CD4-positive, alpha-beta memory T cell (primary cell): ENCODE measurements around the gene MACROD2. TPM values are rescaled to one million over a fixed set of nuclear protein-coding genes. Genes with fewer than 3 reads are reported as not detected.

Experiments used
- CTCF ChIA-PET: fragments of 350-600 bp; sonication (Branson Sonifier 250); formaldehyde crosslinking; loops from one replicate; lab custom pipeline; 2021; ENCODE audit warnings: inconsistent platforms; ENCODE audit not compliant: partially characterized antibody; lab: Charles Lee
- POLR2A ChIA-PET: fragments of 350-600 bp; sonication (Branson Sonifier 250); formaldehyde crosslinking; loops from one replicate; lab custom pipeline; 2021; ENCODE audit not compliant: partially characterized antibody; lab: Charles Lee
- DNase-seq, 5 donors: peaks; one replicate each; pipeline versions ENCODE4 v3.0.0 to v3.0.0-alpha.2; 2020 to 2022; ENCODE audit warnings: mixed read lengths in 1 of 5
- H3K27ac ChIP-seq: one replicate; pipeline ENCODE4 v1.7.0; 2013; ENCODE audit warnings: low read depth, low read length
- H3K27me3 ChIP-seq: 2 replicates; pipeline ENCODE4 v1.7.0; 2013; ENCODE audit warnings: mild to moderate bottlenecking, low read length, moderate library complexity; ENCODE audit not compliant: insufficient read depth
- H3K36me3 ChIP-seq: 2 replicates; pipeline ENCODE4 v1.7.0; 2013; ENCODE audit warnings: mild to moderate bottlenecking, low read length, moderate library complexity; ENCODE audit not compliant: insufficient read depth
- H3K4me1 ChIP-seq: 2 replicates; pipeline ENCODE4 v1.7.0; 2013; ENCODE audit warnings: mild to moderate bottlenecking, low read length, moderate library complexity; ENCODE audit not compliant: insufficient read depth
- H3K4me3 ChIP-seq, 2 donors: one replicate each; pipeline ENCODE4 v1.7.0; 2013; ENCODE audit warnings: low read length in 2 of 2, mild to moderate bottlenecking in 1 of 2
- H3K9me3 ChIP-seq, 2 donors: one replicate each; pipeline ENCODE4 v1.7.0; 2013; ENCODE audit warnings: low read length in 2 of 2, control low read depth in 1 of 2; ENCODE audit not compliant: control insufficient read depth in 1 of 2
- H3K27ac Mint-ChIP-seq, 7 donors: one replicate each; pipeline ENCODE4 v1.8.0; 2020 to 2021; ENCODE audit warnings: mixed read lengths in 7 of 7, mild to moderate bottlenecking in 6 of 7, inconsistent platforms in 3 of 7, moderate library complexity in 3 of 7
- H3K27me3 Mint-ChIP-seq, 2 donors: one replicate each; pipeline ENCODE4 v1.8.0; 2020 to 2021; ENCODE audit warnings: mixed read lengths in 2 of 2
- H3K36me3 Mint-ChIP-seq, 2 donors: one replicate each; pipeline ENCODE4 v1.8.0; 2020 to 2021; ENCODE audit warnings: mixed read lengths in 2 of 2, inconsistent platforms in 1 of 2, mild to moderate bottlenecking in 1 of 2
- H3K4me1 Mint-ChIP-seq, 4 donors: one replicate each; pipeline ENCODE4 v1.8.0; 2020 to 2021; ENCODE audit warnings: mixed read lengths in 4 of 4, mild to moderate bottlenecking in 1 of 4
- H3K4me3 Mint-ChIP-seq, 8 donors: one replicate each; pipeline ENCODE4 v1.8.0; 2020 to 2021; ENCODE audit warnings: mixed read lengths in 8 of 8, mild to moderate bottlenecking in 7 of 8, moderate library complexity in 6 of 8, inconsistent platforms in 3 of 8
- H3K9me3 Mint-ChIP-seq, 8 donors: one replicate each; pipeline ENCODE4 v1.8.0; 2020 to 2021; ENCODE audit warnings: mixed read lengths in 8 of 8, mild to moderate bottlenecking in 5 of 8, inconsistent platforms in 3 of 8, moderate library complexity in 1 of 8
- intact Hi-C: fragments of 100-400 bp; cut with micrococcal nuclease; formaldehyde crosslinking; loops from one replicate; pipeline ENCODE4 v1.15.1; 2023
- polyA plus RNA-seq, 2 donors: library from polyadenylated mRNA; unstranded; fragments of 300-500 nt; fragmentation: Illumina TruSeq; gene quantifications; one replicate each; pipeline ENCODE4 v1.2.3, GENCODE V29; 2021
- total RNA-seq, 2 experiments: library from RNA; stranded (reverse); gene quantifications; one replicate each; pipeline ENCODE4 v1.2.3, GENCODE V29; 2021

Gene MACROD2
- total and polyA plus RNA-seq, 4 experiments from 2014 or later, result not detected

GRCh38 chr20:15756002-15756753, 1760.9 kb downstream of the MACROD2 start:
- DNase-seq, result no peak
- peaks cover 0 to 10% (median 2%) of the 10 kb centered on the region in 8 donors for H3K9me3 Mint-ChIP-seq
- H3K9me3 ChIP-seq, result no peaks in the 10 kb centered on the region
- POLR2A ChIA-PET, result no interaction called here
- no peak overlapping the region for H3K4me3 ChIP-seq
- CTCF ChIA-PET, result no interaction called here
- H3K27me3 ChIP-seq, result no peaks in the 10 kb centered on the region
- H3K27ac ChIP-seq, result no peak overlapping the region
- H3K36me3 Mint-ChIP-seq, result no peaks in the 10 kb centered on the region
- H3K4me3 Mint-ChIP-seq, result no peak overlapping the region
- H3K27me3 Mint-ChIP-seq, result no peaks in the 10 kb centered on the region
- H3K4me1 Mint-ChIP-seq, result no peaks in the 10 kb centered on the region
- intact Hi-C loops, result no loop called here
- no peaks in the 10 kb centered on the region for H3K4me1 ChIP-seq
- H3K36me3 ChIP-seq, result no peaks in the 10 kb centered on the region
- no peak overlapping the region for H3K27ac Mint-ChIP-seq

- H3K36me3 Mint-ChIP-seq, result no peaks in the 10 kb centered on the region
- H3K36me3 ChIP-seq, result no peaks in the 10 kb centered on the region
- no peak overlapping the region for H3K27ac ChIP-seq
- H3K9me3 ChIP-seq, result no peaks in the 10 kb centered on the region
- H3K27me3 ChIP-seq, result no peaks in the 10 kb centered on the region
- no peak overlapping the region for H3K27ac Mint-ChIP-seq
- intact Hi-C loops, result no loop called here
- no peaks in the 10 kb centered on the region for H3K4me1 Mint-ChIP-seq
- ChIA-PET CTCF (no interaction called here), POLR2A (no interaction called here)
- DNase-seq, result no peak
- peaks cover 0 to 10% (median 2%) of the 10 kb centered on the region in 8 donors for H3K9me3 Mint-ChIP-seq
- H3K4me3 ChIP-seq, result no peak overlapping the region
- H3K27me3 Mint-ChIP-seq, result no peaks in the 10 kb centered on the region
- H3K4me3 Mint-ChIP-seq, result no peak overlapping the region
- H3K4me1 ChIP-seq, result no peaks in the 10 kb centered on the region
These were observed 1761.4 kb downstream of the MACROD2 start for GRCh38 chr20:15756754-15757115.

GRCh38 chr20:15759594-15759993, 1764.3 kb downstream of the MACROD2 start:
- Histone ChIP-seq H3K4me3 (no peak overlapping the region), H3K27me3 (no peaks in the 10 kb centered on the region), H3K9me3 (no peaks in the 10 kb centered on the region), H3K36me3 (no peaks in the 10 kb centered on the region), H3K27ac (no peak overlapping the region), H3K4me1 (no peaks in the 10 kb centered on the region)
- Mint-ChIP-seq H3K9me3 (peaks cover 0 to 13% (median 3%) of the 10 kb centered on the region in 8 donors), H3K4me3 (no peak overlapping the region), H3K27ac (no peak overlapping the region), H3K27me3 (no peaks in the 10 kb centered on the region), H3K36me3 (no peaks in the 10 kb centered on the region), H3K4me1 (no peaks in the 10 kb centered on the region)
- ChIA-PET CTCF (no interaction called here), POLR2A (no interaction called here)
- intact Hi-C loops, result no loop called here
- no peak for DNase-seq

- Histone ChIP-seq H3K27ac (no peak overlapping the region), H3K36me3 (no peaks in the 10 kb centered on the region), H3K4me3 (no peak overlapping the region), H3K27me3 (no peaks in the 10 kb centered on the region), H3K4me1 (no peaks in the 10 kb centered on the region), H3K9me3 (no peaks in the 10 kb centered on the region)
- no peak for DNase-seq
- H3K27me3 Mint-ChIP-seq, result no peaks in the 10 kb centered on the region
- H3K36me3 Mint-ChIP-seq, result no peaks in the 10 kb centered on the region
- POLR2A ChIA-PET, result no interaction called here
- H3K4me3 Mint-ChIP-seq, result no peak overlapping the region
- no peak overlapping the region for H3K27ac Mint-ChIP-seq
- no peaks in the 10 kb centered on the region for H3K4me1 Mint-ChIP-seq
- CTCF ChIA-PET, result no interaction called here
- H3K9me3 Mint-ChIP-seq, result peaks cover 0 to 13% (median 4%) of the 10 kb centered on the region in 8 donors
- intact Hi-C loops, result no loop called here
These were observed 1764.8 kb downstream of the MACROD2 start for GRCh38 chr20:15760001-15760621.

GRCh38 chr20:15763366-15763765, 1768.0 kb downstream of the MACROD2 start:
- Mint-ChIP-seq H3K4me3 (no peak overlapping the region), H3K36me3 (no peaks in the 10 kb centered on the region), H3K27me3 (no peaks in the 10 kb centered on the region), H3K9me3 (peaks cover 0 to 12% (median 3%) of the 10 kb centered on the region in 8 donors), H3K4me1 (no peaks in the 10 kb centered on the region), H3K27ac (no peak overlapping the region)
- no peaks in the 10 kb centered on the region for H3K4me1 ChIP-seq
- H3K36me3 ChIP-seq, result no peaks in the 10 kb centered on the region
- no peaks in the 10 kb centered on the region for H3K27me3 ChIP-seq
- H3K27ac ChIP-seq, result no peak overlapping the region
- intact Hi-C loops, result no loop called here
- no peaks in the 10 kb centered on the region for H3K9me3 ChIP-seq
- no peak overlapping the region for H3K4me3 ChIP-seq
- CTCF ChIA-PET, result no interaction called here
- POLR2A ChIA-PET, result no interaction called here
- DNase-seq, result no peak

- intact Hi-C loops, result no loop called here
- Histone ChIP-seq H3K9me3 (no peaks in the 10 kb centered on the region), H3K27me3 (no peaks in the 10 kb centered on the region), H3K4me3 (no peak overlapping the region), H3K27ac (no peak overlapping the region), H3K4me1 (no peaks in the 10 kb centered on the region), H3K36me3 (no peaks in the 10 kb centered on the region)
- Mint-ChIP-seq H3K4me3 (no peak overlapping the region), H3K36me3 (no peaks in the 10 kb centered on the region), H3K4me1 (no peaks in the 10 kb centered on the region), H3K27ac (no peak overlapping the region), H3K9me3 (peaks cover 0 to 12% (median 7%) of the 10 kb centered on the region in 8 donors), H3K27me3 (no peaks in the 10 kb centered on the region)
- DNase-seq, result no peak
- ChIA-PET POLR2A (no interaction called here), CTCF (no interaction called here)
These were observed 1772.3 kb downstream of the MACROD2 start for GRCh38 chr20:15767586-15767985.

- H3K27ac Mint-ChIP-seq, result no peak overlapping the region
- CTCF ChIA-PET, result no interaction called here
- H3K4me1 ChIP-seq, result no peaks in the 10 kb centered on the region
These were observed 1772.9 kb downstream of the MACROD2 start for GRCh38 chr20:15767999-15768741.

More at GRCh38 chr20:15767999-15768741, 1772.9 kb downstream of the MACROD2 start:
- H3K27me3 ChIP-seq, result no peaks in the 10 kb centered on the region
- Mint-ChIP-seq H3K36me3 (no peaks in the 10 kb centered on the region), H3K9me3 (peaks cover 0 to 12% (median 6%) of the 10 kb centered on the region in 8 donors), H3K27me3 (no peaks in the 10 kb centered on the region), H3K4me3 (no peak overlapping the region), H3K4me1 (no peaks in the 10 kb centered on the region)
- no peak overlapping the region for H3K4me3 ChIP-seq
- no peaks in the 10 kb centered on the region for H3K9me3 ChIP-seq
- no peaks in the 10 kb centered on the region for H3K36me3 ChIP-seq
- DNase-seq, result no peak
- POLR2A ChIA-PET, result no interaction called here
- H3K27ac ChIP-seq, result no peak overlapping the region
- intact Hi-C loops, result no loop called here
